Measurements from ENCODE around the gene ADAMTS17. TPM values are rescaled to one million over a fixed set of nuclear protein-coding genes. Genes with fewer than 3 reads are reported as not detected.

Gene ADAMTS17
- total and polyA plus RNA-seq, 9 of the 15 experiments (the other 6 are each of a cell fraction or from before 2014, with no cell fraction given): 0.01 to 0.14 (median 0.07) TPM; not detected in 6

DNA sequence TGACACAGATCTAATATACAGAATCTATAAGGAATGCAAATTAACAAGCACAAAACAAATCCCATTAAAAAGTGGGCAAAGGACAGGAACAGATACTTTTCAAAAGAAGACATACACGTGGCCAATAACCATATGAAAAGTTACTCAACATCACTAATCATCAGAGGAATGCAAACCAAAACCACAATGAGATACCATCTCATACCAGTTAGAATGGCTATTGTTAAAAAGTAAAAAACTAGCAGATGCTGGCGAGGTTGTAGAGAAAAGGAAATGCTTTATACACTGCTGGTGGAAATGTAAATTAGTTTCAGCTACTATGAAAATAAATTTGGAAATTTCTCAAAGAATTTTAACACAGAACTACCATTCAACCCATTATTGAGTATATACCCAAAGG is 50.7 kb downstream of the ADAMTS17 start:
- DNase-seq (ENCODE audit: extremely low read depth in 1 of 4, low spot score in 3 of 4): no peak
- TF ChIP-seq GABPB1 (CRISPR knock-in tag; IDR thresholded peaks at IDR 0.05) (no peak), YBX1 (IDR thresholded peaks at IDR 0.05) (no peak), HDAC8 (tag; IDR thresholded peaks at IDR 0.05) (no peak), CBX3 (IDR thresholded peaks at IDR 0.05; ENCODE audit: borderline replicate concordance in 1 of 2, low read length in 2 of 2) (no peak), RBM15 (IDR thresholded peaks at IDR 0.05; ENCODE audit: insufficient read depth, low read length) (no peak), SIX5 (IDR thresholded peaks at IDR 0.05; ENCODE audit: borderline replicate concordance in 1 of 2, insufficient read depth in 1 of 2, low read depth in 1 of 2, low read length in 2 of 2) (no peak), ZFP1 (CRISPR knock-in tag; IDR thresholded peaks at IDR 0.05) (no peak), FOXJ2 (tag; IDR thresholded peaks at IDR 0.05) (no peak), CC2D1A (IDR thresholded peaks at IDR 0.05) (no peak)
- TF ChIP-seq, protein P1, sequence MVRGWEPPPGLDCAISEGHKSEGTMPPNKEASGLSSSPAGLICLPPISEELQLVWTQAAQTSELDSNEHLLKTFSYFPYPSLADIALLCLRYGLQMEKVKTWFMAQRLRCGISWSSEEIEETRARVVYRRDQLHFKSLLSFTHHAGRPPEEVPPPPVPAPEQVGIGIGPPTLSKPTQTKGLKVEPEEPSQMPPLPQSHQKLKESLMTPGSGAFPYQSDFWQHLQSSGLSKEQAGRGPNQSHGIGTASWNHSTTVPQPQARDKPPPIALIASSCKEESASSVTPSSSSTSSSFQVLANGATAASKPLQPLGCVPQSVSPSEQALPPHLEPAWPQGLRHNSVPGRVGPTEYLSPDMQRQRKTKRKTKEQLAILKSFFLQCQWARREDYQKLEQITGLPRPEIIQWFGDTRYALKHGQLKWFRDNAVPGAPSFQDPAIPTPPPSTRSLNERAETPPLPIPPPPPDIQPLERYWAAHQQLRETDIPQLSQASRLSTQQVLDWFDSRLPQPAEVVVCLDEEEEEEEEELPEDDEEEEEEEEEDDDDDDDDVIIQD (CRISPR knock-in tag; IDR thresholded peaks at IDR 0.05): no peak
- TF ChIP-seq, protein P2, sequence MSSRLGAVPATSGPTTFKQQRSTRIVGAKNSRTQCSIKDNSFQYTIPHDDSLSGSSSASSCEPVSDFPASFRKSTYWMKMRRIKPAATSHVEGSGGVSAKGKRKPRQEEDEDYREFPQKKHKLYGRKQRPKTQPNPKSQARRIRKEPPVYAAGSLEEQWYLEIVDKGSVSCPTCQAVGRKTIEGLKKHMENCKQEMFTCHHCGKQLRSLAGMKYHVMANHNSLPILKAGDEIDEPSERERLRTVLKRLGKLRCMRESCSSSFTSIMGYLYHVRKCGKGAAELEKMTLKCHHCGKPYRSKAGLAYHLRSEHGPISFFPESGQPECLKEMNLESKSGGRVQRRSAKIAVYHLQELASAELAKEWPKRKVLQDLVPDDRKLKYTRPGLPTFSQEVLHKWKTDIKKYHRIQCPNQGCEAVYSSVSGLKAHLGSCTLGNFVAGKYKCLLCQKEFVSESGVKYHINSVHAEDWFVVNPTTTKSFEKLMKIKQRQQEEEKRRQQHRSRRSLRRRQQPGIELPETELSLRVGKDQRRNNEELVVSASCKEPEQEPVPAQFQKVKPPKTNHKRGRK (tag; IDR thresholded peaks at IDR 0.05): no peak
- TF ChIP-seq, protein P3, sequence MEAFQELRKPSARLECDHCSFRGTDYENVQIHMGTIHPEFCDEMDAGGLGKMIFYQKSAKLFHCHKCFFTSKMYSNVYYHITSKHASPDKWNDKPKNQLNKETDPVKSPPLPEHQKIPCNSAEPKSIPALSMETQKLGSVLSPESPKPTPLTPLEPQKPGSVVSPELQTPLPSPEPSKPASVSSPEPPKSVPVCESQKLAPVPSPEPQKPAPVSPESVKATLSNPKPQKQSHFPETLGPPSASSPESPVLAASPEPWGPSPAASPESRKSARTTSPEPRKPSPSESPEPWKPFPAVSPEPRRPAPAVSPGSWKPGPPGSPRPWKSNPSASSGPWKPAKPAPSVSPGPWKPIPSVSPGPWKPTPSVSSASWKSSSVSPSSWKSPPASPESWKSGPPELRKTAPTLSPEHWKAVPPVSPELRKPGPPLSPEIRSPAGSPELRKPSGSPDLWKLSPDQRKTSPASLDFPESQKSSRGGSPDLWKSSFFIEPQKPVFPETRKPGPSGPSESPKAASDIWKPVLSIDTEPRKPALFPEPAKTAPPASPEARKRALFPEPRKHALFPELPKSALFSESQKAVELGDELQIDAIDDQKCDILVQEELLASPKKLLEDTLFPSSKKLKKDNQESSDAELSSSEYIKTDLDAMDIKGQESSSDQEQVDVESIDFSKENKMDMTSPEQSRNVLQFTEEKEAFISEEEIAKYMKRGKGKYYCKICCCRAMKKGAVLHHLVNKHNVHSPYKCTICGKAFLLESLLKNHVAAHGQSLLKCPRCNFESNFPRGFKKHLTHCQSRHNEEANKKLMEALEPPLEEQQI (IDR thresholded peaks at IDR 0.05): no peak

More for the DNA sequence above, 50.7 kb downstream of the ADAMTS17 start:
- WGBS (ENCODE audit: insufficient coverage, low coverage, missing lambda C conversion rate): 6% methylated on average over 2 of the region's 2 CpGs
- H3K4me1 ChIP-seq (replicated peaks in 1 of 2; ENCODE audit: control insufficient read depth in 2 of 2, insufficient read depth in 2 of 2, low read length in 2 of 2): no peaks in the 10 kb centered on the region
- no TSS peak for BruUV-seq (replicated peaks)
- no peak overlapping the region for H2AFZ ChIP-seq (ENCODE audit: low read depth, low read length)
- intact Hi-C loops (cut with micrococcal nuclease) (no loop called here), in situ Hi-C loops (cut with MboI) (no loop called here)
- H3K36me3 ChIP-seq (ENCODE audit: control insufficient read depth, insufficient read depth, low read length): no peaks in the 10 kb centered on the region
- no peak for ATAC-seq
- no peak overlapping the region for H3K4me2 ChIP-seq (ENCODE audit: insufficient read depth, low read length)
- no peak for FAIRE-seq
- peaks cover 0 to 3% of the 10 kb centered on the region in 2 experiments; a peak in 2 of 5 replicates for H3K27me3 ChIP-seq (ENCODE audit: control insufficient read depth in 2 of 2, insufficient read depth in 2 of 2, low read length in 2 of 2)
- CTCF ChIA-PET (ENCODE audit: low intra/inter-chr PET ratio): no interaction called here
- POLR2A ChIA-PET: no interaction called here
- H3K9ac ChIP-seq (ENCODE audit: insufficient read depth in 1 of 2, low read depth in 2 of 2, low read length in 2 of 2): no peak overlapping the region
- H3K9me3 ChIP-seq (replicated peaks; ENCODE audit: control insufficient read depth, insufficient read depth, low read depth, low read length): no peaks in the 10 kb centered on the region
- no peak overlapping the region for H3K27ac ChIP-seq (ENCODE audit: extremely low read depth, low read depth, low read length)
- no peaks in the 10 kb centered on the region for H4K20me1 ChIP-seq (replicated peaks; ENCODE audit: control insufficient read depth, insufficient read depth, low read length)
- H3K9me1 ChIP-seq (ENCODE audit: control insufficient read depth, insufficient read depth, low read length): no peaks in the 10 kb centered on the region
- H3K4me3 ChIP-seq: no peak overlapping the region
- no peaks in the 10 kb centered on the region for H3K79me2 ChIP-seq (ENCODE audit: control insufficient read depth, insufficient read depth, low read length)
